BE2C (cell line): Measurements from ENCODE around the gene VIPAS39.

ENCODE experiments used
- DNase-seq: peaks from one replicate; pipeline ENCODE4 v3.0.0-alpha.2; 2020
- H3K27me3 ChIP-seq: fragments of 250-450 bp; sonication (Bioruptor Pico); 2 replicates; pipeline ENCODE4 v1.5.1; 2020; ENCODE audit warnings: mild to moderate bottlenecking
- H3K36me3 ChIP-seq: fragments of 250-450 bp; sonication (Bioruptor Pico); 2 replicates; pipeline ENCODE4 v1.5.1; 2020; ENCODE audit warnings: mild to moderate bottlenecking
- H3K4me1 ChIP-seq: fragments of 250-450 bp; sonication (Bioruptor Pico); 2 replicates; pipeline ENCODE4 v1.5.1; 2020
- H3K4me3 ChIP-seq: 2 replicates; pipeline ENCODE4 v1.5.1; 2011; ENCODE audit warnings: low read depth, low read length
- H3K9me3 ChIP-seq: fragments of 250-450 bp; sonication (Bioruptor Pico); 2 replicates; pipeline ENCODE4 v1.5.1; 2020
- TF ChIP-seq, protein P1 (sequence below): IDR thresholded peaks from 2 replicates; pipeline ENCODE4 v1.5.1; 2012; ENCODE audit warnings: mild to moderate bottlenecking, low read depth, low read length

VIPAS39 gene

DNA sequence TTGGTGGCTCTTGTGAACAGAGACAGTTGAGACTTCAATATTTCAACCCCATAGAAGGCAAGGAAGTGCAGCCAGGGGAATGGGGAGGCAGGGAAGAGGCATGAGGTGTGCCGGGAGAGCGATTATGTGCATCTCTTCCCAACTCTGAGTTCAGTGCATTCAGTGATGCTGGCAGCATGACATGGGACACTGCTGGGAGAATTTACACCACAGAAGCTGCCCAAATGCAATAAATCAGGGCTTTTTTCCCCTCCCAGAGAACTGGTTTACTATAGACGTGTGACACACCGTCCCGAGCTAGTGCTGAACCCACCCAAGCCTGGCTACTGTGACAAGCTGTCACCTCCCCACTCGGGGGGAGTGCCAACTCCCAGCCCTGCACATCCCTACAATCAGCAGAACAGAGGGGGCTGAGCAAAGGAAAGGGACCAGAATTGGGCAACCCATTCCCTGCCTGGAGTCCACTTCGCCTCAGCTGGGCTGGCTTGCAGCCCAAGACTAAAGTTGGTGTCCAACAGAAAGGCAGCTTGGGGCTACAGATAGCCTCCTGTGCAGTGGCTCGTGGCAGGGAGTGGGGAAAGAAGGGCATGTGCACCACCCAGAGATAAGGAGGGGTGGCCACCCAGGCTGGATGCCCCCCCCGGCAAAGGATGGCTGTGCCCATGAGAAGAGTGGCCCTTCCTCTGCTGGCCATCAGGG lies 17.2 kb upstream of the VIPAS39 start:
- TF ChIP-seq, protein P1, sequence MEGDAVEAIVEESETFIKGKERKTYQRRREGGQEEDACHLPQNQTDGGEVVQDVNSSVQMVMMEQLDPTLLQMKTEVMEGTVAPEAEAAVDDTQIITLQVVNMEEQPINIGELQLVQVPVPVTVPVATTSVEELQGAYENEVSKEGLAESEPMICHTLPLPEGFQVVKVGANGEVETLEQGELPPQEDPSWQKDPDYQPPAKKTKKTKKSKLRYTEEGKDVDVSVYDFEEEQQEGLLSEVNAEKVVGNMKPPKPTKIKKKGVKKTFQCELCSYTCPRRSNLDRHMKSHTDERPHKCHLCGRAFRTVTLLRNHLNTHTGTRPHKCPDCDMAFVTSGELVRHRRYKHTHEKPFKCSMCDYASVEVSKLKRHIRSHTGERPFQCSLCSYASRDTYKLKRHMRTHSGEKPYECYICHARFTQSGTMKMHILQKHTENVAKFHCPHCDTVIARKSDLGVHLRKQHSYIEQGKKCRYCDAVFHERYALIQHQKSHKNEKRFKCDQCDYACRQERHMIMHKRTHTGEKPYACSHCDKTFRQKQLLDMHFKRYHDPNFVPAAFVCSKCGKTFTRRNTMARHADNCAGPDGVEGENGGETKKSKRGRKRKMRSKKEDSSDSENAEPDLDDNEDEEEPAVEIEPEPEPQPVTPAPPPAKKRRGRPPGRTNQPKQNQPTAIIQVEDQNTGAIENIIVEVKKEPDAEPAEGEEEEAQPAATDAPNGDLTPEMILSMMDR = no peak
- H3K4me3 ChIP-seq = no peak overlapping the region
- no peaks in the 10 kb centered on the region for H3K9me3 ChIP-seq
- H3K36me3 ChIP-seq = peaks cover 5% of the 10 kb centered on the region
- no peaks in the 10 kb centered on the region for H3K27me3 ChIP-seq
- H3K4me1 ChIP-seq = no peaks in the 10 kb centered on the region
- DNase-seq = no peak

DNA sequence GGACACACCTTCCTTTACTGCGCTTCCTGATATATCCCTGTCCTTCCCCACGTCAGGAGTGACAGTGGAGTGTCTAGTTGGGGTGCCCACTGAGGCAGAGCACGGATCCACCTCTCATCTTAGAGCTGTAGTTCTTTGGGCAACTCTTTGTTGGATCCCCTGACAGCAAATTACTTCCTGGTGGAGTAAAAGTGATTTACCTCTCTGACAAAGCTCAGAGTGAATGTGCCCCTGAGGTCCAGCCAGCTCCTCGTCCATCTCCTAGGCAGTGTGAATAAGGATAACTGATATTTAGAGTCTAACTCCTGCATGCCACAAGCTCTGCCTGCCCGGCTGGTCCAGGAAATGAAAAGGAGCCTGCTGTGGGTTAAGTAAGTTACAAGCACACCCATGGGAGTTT lies 16.5 kb upstream of the VIPAS39 start:
- H3K9me3 ChIP-seq = no peaks in the 10 kb centered on the region
- peaks cover 12% of the 10 kb centered on the region for H3K36me3 ChIP-seq
- H3K27me3 ChIP-seq = no peaks in the 10 kb centered on the region
- no peak for DNase-seq
- H3K4me1 ChIP-seq = no peaks in the 10 kb centered on the region
- TF ChIP-seq, protein P1 = no peak
- no peak overlapping the region for H3K4me3 ChIP-seq

DNA sequence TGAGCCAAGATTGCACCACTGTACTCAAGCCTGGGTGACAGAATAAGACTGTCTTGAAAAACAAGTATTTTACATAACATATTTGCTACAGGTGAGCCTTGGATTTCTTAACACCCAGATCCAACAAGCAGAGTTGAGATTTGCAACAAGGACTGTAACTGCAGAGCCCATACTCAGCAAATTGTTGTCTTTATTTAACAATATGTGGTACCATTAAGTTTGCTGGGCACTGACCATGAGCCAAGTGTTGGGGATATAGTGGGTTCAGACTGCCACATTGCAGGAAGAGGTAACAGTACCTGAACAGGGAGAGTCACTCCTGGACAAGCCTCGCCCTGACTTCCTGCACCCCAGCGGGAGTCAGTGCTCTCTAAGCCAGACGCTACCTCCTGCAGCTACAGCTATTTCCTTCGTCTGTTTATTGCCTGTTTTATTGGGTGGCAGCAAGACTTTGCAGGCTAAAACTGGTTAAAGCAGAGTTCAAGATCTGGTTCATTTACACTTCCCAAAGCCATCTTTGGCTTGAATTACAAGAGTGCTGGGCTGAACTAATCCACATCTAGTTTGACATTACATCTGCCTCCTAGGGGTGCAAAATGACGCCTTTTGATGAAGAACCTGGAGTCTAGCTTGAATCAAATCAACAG lies 12.9 kb upstream of the VIPAS39 start:
- Histone ChIP-seq H3K27me3 (no peaks in the 10 kb centered on the region), H3K4me1 (no peaks in the 10 kb centered on the region), H3K4me3 (no peak overlapping the region), H3K9me3 (no peaks in the 10 kb centered on the region), H3K36me3 (peaks cover 43% of the 10 kb centered on the region)
- TF ChIP-seq, protein P1 = no peak
- no peak for DNase-seq

DNA sequence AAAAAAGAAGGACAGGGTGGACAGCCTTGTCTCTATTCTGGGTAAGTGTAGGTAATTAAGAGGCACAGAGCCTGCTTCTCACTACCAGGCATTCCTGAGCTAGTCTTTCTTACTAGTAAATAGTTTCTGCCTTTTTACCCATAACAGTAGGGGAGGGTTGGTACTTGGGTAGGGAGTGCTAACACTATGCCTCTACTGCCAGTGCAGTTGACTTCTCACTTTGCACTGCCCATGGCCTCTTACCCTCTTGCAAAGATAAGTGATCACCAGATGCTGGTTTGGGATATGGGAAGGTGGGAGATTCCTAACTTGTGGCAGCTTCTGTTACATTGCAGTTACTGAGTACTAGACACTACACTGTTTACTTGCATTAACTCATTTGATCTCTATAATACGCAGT lies 12.1 kb upstream of the VIPAS39 start:
- no peaks in the 10 kb centered on the region for H3K27me3 ChIP-seq
- TF ChIP-seq, protein P1 = no peak
- no peaks in the 10 kb centered on the region for H3K4me1 ChIP-seq
- H3K36me3 ChIP-seq = peaks cover 52% of the 10 kb centered on the region
- no peak for DNase-seq
- no peak overlapping the region for H3K4me3 ChIP-seq
- no peaks in the 10 kb centered on the region for H3K9me3 ChIP-seq

DNA sequence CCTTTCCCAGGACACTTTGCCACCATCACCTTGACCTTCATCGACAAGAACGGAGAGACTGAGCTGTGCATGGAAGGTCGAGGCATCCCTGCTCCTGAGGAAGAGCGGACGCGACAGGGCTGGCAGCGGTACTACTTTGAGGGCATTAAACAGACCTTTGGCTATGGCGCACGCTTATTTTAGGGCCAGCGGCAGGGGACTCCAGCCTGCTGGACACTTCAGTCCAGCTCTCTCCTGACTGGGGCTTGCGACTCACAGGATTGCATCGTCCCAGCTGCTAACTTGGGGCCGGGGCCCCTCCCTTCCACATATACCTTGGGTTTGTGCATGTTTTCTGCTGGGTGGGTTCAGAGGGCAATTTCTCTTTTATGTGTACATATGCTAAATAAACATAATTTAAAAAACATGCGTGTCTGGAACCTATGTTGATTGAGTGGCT lies 11.7 kb upstream of the VIPAS39 start:
- Histone ChIP-seq H3K36me3 (peaks cover 56% of the 10 kb centered on the region), H3K4me1 (no peaks in the 10 kb centered on the region), H3K9me3 (no peaks in the 10 kb centered on the region), H3K4me3 (no peak overlapping the region), H3K27me3 (no peaks in the 10 kb centered on the region)
- no peak for DNase-seq
- TF ChIP-seq, protein P1 = no peak

DNA sequence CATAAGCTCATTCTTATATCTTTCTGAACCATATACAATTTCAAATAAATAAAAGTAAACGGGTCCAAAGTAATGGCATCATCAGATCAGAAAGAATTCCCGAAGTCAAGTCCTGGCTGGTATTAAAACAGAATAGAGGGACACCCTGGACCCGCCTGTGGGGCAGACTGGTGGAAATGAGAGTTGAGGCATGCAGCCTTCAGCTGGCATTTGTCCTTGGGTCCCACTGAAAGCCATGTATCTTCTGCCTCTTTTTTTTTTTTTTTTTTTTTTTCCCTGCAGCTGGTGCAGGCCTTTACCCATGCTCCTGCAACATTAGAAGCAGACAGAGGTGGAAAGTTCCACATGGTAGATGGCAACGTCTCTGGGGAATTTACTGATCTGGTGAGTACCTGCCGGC lies 10.4 kb upstream of the VIPAS39 start:
- H3K27me3 ChIP-seq = no peaks in the 10 kb centered on the region
- no peaks in the 10 kb centered on the region for H3K4me1 ChIP-seq
- H3K4me3 ChIP-seq = no peak overlapping the region
- H3K9me3 ChIP-seq = no peaks in the 10 kb centered on the region
- DNase-seq = no peak
- H3K36me3 ChIP-seq = peaks cover 69% of the 10 kb centered on the region
- TF ChIP-seq, protein P1 = no peak
